Measurements from ENCODE around the gene MATN4. TPM values are rescaled to one million over a fixed set of nuclear protein-coding genes. Genes with fewer than 3 reads are reported as not detected.

MATN4 gene
- total RNA-seq, 2 donors from 2014 or later: 3.5 to 5.1 TPM

- Mint-ChIP-seq H3K27me3 (ENCODE audit: low read depth) (peaks cover 48% of the 10 kb centered on the region), H3K9me3 (peaks cover 0 to 2% of the 10 kb centered on the region in 2 donors), H3K4me3 (no peak overlapping the region), H3K36me3 (ENCODE audit: insufficient read depth in 2 of 2) (peaks cover 0 to 4% of the 10 kb centered on the region in 2 donors), H3K4me1 (ENCODE audit: low read depth) (peaks cover 5% of the 10 kb centered on the region), H3K27ac (no peak overlapping the region)
- DNase-seq: no peak
- ATAC-seq (replicated peaks in 1 of 2): no peak
Measured at GRCh38 chr20:45289942-45290676, 18.0 kb downstream of the MATN4 start.

GRCh38 chr20:45288860-45289259 lies 19.2 kb downstream of the MATN4 start:
- no peaks in the 10 kb centered on the region for H3K9me3 Mint-ChIP-seq
- ATAC-seq (replicated peaks in 1 of 2) (no peak), DNase-seq (no peak)
- H3K4me3 Mint-ChIP-seq: no peak overlapping the region
- no peaks in the 10 kb centered on the region for H3K36me3 Mint-ChIP-seq (ENCODE audit: insufficient read depth in 2 of 2)
- no peak overlapping the region for H3K27ac Mint-ChIP-seq
- peaks cover 39% of the 10 kb centered on the region for H3K27me3 Mint-ChIP-seq (ENCODE audit: low read depth)
- H3K4me1 Mint-ChIP-seq (ENCODE audit: low read depth): peaks cover 2% of the 10 kb centered on the region

GRCh38 chr20:45288376-45288775 lies 19.7 kb downstream of the MATN4 start:
- H3K27ac Mint-ChIP-seq: no peak overlapping the region
- H3K4me3 Mint-ChIP-seq: no peak overlapping the region
- H3K9me3 Mint-ChIP-seq: no peaks in the 10 kb centered on the region
- DNase-seq (no peak), ATAC-seq (replicated peaks in 1 of 2) (no peak)
- no peaks in the 10 kb centered on the region for H3K4me1 Mint-ChIP-seq (ENCODE audit: low read depth)
- H3K27me3 Mint-ChIP-seq (ENCODE audit: low read depth): peaks cover 37% of the 10 kb centered on the region
- no peaks in the 10 kb centered on the region for H3K36me3 Mint-ChIP-seq (ENCODE audit: insufficient read depth in 2 of 2)

- peaks cover 42% of the 10 kb centered on the region for H3K27me3 Mint-ChIP-seq (ENCODE audit: low read depth)
Measured at GRCh38 chr20:45283551-45284057, 24.5 kb downstream of the MATN4 start.

GRCh38 chr20:45282700-45283550 lies 25.2 kb downstream of the MATN4 start:
- Mint-ChIP-seq H3K4me3 (no peak overlapping the region), H3K36me3 (ENCODE audit: insufficient read depth in 2 of 2) (no peaks in the 10 kb centered on the region), H3K9me3 (no peaks in the 10 kb centered on the region), H3K27me3 (ENCODE audit: low read depth) (peaks cover 40% of the 10 kb centered on the region), H3K27ac (no peak overlapping the region), H3K4me1 (ENCODE audit: low read depth) (no peaks in the 10 kb centered on the region)
- DNase-seq (no peak), ATAC-seq (replicated peaks in 1 of 2) (no peak)

More at GRCh38 chr20:45283551-45284057, 24.5 kb downstream of the MATN4 start:
- no peak overlapping the region for H3K4me3 Mint-ChIP-seq
- no peak overlapping the region for H3K27ac Mint-ChIP-seq
- no peak for ATAC-seq (replicated peaks in 1 of 2)
- no peaks in the 10 kb centered on the region for H3K4me1 Mint-ChIP-seq (ENCODE audit: low read depth)
- H3K36me3 Mint-ChIP-seq (ENCODE audit: insufficient read depth in 2 of 2): no peaks in the 10 kb centered on the region
- no peaks in the 10 kb centered on the region for H3K9me3 Mint-ChIP-seq
- no peak for DNase-seq

GRCh38 chr20:45279992-45280391 lies 28.1 kb downstream of the MATN4 start:
- Mint-ChIP-seq H3K36me3 (ENCODE audit: insufficient read depth in 2 of 2) (no peaks in the 10 kb centered on the region), H3K9me3 (no peaks in the 10 kb centered on the region), H3K27me3 (ENCODE audit: low read depth) (peaks cover 35% of the 10 kb centered on the region), H3K27ac (no peak overlapping the region), H3K4me3 (no peak overlapping the region), H3K4me1 (ENCODE audit: low read depth) (no peaks in the 10 kb centered on the region)
- DNase-seq (no peak), ATAC-seq (replicated peaks in 1 of 2) (no peak)

- Mint-ChIP-seq H3K4me3 (no peak overlapping the region), H3K36me3 (ENCODE audit: insufficient read depth in 2 of 2) (no peaks in the 10 kb centered on the region), H3K27ac (no peak overlapping the region), H3K9me3 (no peaks in the 10 kb centered on the region), H3K4me1 (ENCODE audit: low read depth) (no peaks in the 10 kb centered on the region), H3K27me3 (ENCODE audit: low read depth) (peaks cover 74% of the 10 kb centered on the region)
- DNase-seq (no peak), ATAC-seq (replicated peaks in 1 of 2) (no peak)
Measured at GRCh38 chr20:45275338-45275737, 32.8 kb downstream of the MATN4 start.

- no peaks in the 10 kb centered on the region for H3K4me1 Mint-ChIP-seq (ENCODE audit: low read depth)
- H3K9me3 Mint-ChIP-seq: no peaks in the 10 kb centered on the region
- H3K36me3 Mint-ChIP-seq (ENCODE audit: insufficient read depth in 2 of 2): no peaks in the 10 kb centered on the region
- H3K27ac Mint-ChIP-seq: no peak overlapping the region
- H3K4me3 Mint-ChIP-seq: no peak overlapping the region
- ATAC-seq (replicated peaks in 1 of 2) (no peak), DNase-seq (no peak)
- peaks cover 75% of the 10 kb centered on the region for H3K27me3 Mint-ChIP-seq (ENCODE audit: low read depth)
Measured at GRCh38 chr20:45269754-45270270, 38.3 kb downstream of the MATN4 start.

GRCh38 chr20:45269056-45269455 lies 39.0 kb downstream of the MATN4 start:
- Mint-ChIP-seq H3K4me1 (ENCODE audit: low read depth) (no peaks in the 10 kb centered on the region), H3K9me3 (no peaks in the 10 kb centered on the region), H3K36me3 (ENCODE audit: insufficient read depth in 2 of 2) (no peaks in the 10 kb centered on the region), H3K4me3 (no peak overlapping the region), H3K27me3 (ENCODE audit: low read depth) (peaks cover 72% of the 10 kb centered on the region), H3K27ac (no peak overlapping the region)
- no peak for ATAC-seq (replicated peaks in 1 of 2)
- DNase-seq: no peak

GRCh38 chr20:45268531-45268930 lies 39.6 kb downstream of the MATN4 start:
- Mint-ChIP-seq H3K36me3 (ENCODE audit: insufficient read depth in 2 of 2) (no peaks in the 10 kb centered on the region), H3K9me3 (no peaks in the 10 kb centered on the region), H3K4me3 (no peak overlapping the region), H3K4me1 (ENCODE audit: low read depth) (no peaks in the 10 kb centered on the region), H3K27me3 (ENCODE audit: low read depth) (peaks cover 68% of the 10 kb centered on the region), H3K27ac (no peak overlapping the region)
- DNase-seq (no peak), ATAC-seq (replicated peaks in 1 of 2) (no peak)

GRCh38 chr20:45266977-45267376 lies 41.1 kb downstream of the MATN4 start:
- H3K27me3 Mint-ChIP-seq (ENCODE audit: low read depth): peaks cover 62% of the 10 kb centered on the region
- no peaks in the 10 kb centered on the region for H3K4me1 Mint-ChIP-seq (ENCODE audit: low read depth)
- no peak overlapping the region for H3K4me3 Mint-ChIP-seq
- no peaks in the 10 kb centered on the region for H3K36me3 Mint-ChIP-seq (ENCODE audit: insufficient read depth in 2 of 2)
- ATAC-seq (replicated peaks in 1 of 2) (no peak), DNase-seq (no peak)
- H3K9me3 Mint-ChIP-seq: no peaks in the 10 kb centered on the region
- no peak overlapping the region for H3K27ac Mint-ChIP-seq

GRCh38 chr20:45263556-45264266 lies 44.4 kb downstream of the MATN4 start:
- Mint-ChIP-seq H3K27ac (no peak overlapping the region), H3K4me3 (no peak overlapping the region), H3K27me3 (ENCODE audit: low read depth) (peaks cover 49% of the 10 kb centered on the region), H3K36me3 (ENCODE audit: insufficient read depth in 2 of 2) (no peaks in the 10 kb centered on the region), H3K9me3 (no peaks in the 10 kb centered on the region), H3K4me1 (ENCODE audit: low read depth) (no peaks in the 10 kb centered on the region)
- ATAC-seq (replicated peaks in 1 of 2) (no peak), DNase-seq (no peak)

GRCh38 chr20:45258664-45259063 lies 49.4 kb downstream of the MATN4 start:
- H3K4me3 Mint-ChIP-seq: no peak overlapping the region
- no peak for DNase-seq
- no peak overlapping the region for H3K27ac Mint-ChIP-seq
- ATAC-seq (replicated peaks in 1 of 2): no peak
- no peaks in the 10 kb centered on the region for H3K9me3 Mint-ChIP-seq
- H3K27me3 Mint-ChIP-seq (ENCODE audit: low read depth): peaks cover 32% of the 10 kb centered on the region
- no peaks in the 10 kb centered on the region for H3K4me1 Mint-ChIP-seq (ENCODE audit: low read depth)
- no peaks in the 10 kb centered on the region for H3K36me3 Mint-ChIP-seq (ENCODE audit: insufficient read depth in 2 of 2)
